Psoas muscle (tissue), 8 donors: ENCODE data around the gene SUSD3. TPM values are rescaled to one million over a fixed set of nuclear protein-coding genes. Genes with fewer than 3 reads are reported as not detected.

Source experiments
- ATAC-seq, 4 donors: fragments of 200-7000 bp; cut with Tn5 transposase; one replicate each; pipeline ENCODE4 v1.9.1; 2020; ENCODE audit warnings: moderate library complexity in 3 of 4, mild to moderate bottlenecking in 2 of 4
- DNase-seq, 2 donors: peaks; one replicate each; pipeline ENCODE4 v3.0.0-alpha.2; 2020
- H3K27ac ChIP-seq: fragments of 200-600 bp; one replicate; pipeline ENCODE4 v1.8.0; 2022
- H3K27me3 ChIP-seq, 3 donors: fragments of 200-600 bp in 1 of 3; one replicate each; pipeline versions ENCODE4 v1.6.1 to v1.8.0; 2013 to 2022; ENCODE audit warnings: low read length in 2 of 3, mild to moderate bottlenecking in 2 of 3, moderate library complexity in 1 of 3; ENCODE audit not compliant: insufficient read depth in 3 of 3
- H3K36me3 ChIP-seq, 2 donors: fragments of 200-600 bp in 1 of 2; one replicate each; pipeline versions ENCODE4 v1.6.1 to v1.8.0; 2013 to 2022; ENCODE audit warnings: low read depth in 1 of 2, mild to moderate bottlenecking in 1 of 2, moderate library complexity in 1 of 2; ENCODE audit not compliant: insufficient read depth in 1 of 2
- H3K4me1 ChIP-seq: fragments of 200-600 bp; one replicate; pipeline ENCODE4 v1.8.0; 2022
- H3K4me3 ChIP-seq: fragments of 200-600 bp; one replicate; pipeline ENCODE4 v1.8.0; 2022; ENCODE audit warnings: mild to moderate bottlenecking
- H3K9me3 ChIP-seq: fragments of 200-600 bp; one replicate; pipeline ENCODE4 v1.8.0; 2022
- WGBS, 3 donors: extraction: QIAGEN DNeasy Blood & Tissue Kit; methylation state at CpG; one replicate each; pipeline versions ENCODE4 v1.1.6 to v1.1.7; 2013; 5-methylcytosine and 5-hydroxymethylcytosine counted together
- intact Hi-C, 2 donors: fragments of 100-400 bp; cut with DNase I; formaldehyde crosslinking; loops; one replicate each; pipeline versions ENCODE4 v1.11.0 to v1.14.2; 2022
- polyA plus RNA-seq, 3 donors: library from polyadenylated mRNA; stranded (reverse); fragments of 200-250 nt; gene quantifications; one replicate each; pipeline ENCODE4 v1.2.3, GENCODE V29; 2013
- total RNA-seq, 4 donors: library from RNA; stranded (reverse); fragmentation: NEBNext Ultra II Directional in 2 of 4; extraction: Animal tissue kit (Norgen Biotek cat#: 25700) in 2 of 4; gene quantifications; one replicate each; pipeline versions ENCODE4 v1.2.1 to v1.2.4, GENCODE V29; 2021 to 2023
- TF ChIP-seq, protein P1 (sequence below): fragments of 200-600 bp; IDR thresholded peaks from one replicate; pipeline ENCODE4 v1.8.0; 2022; ENCODE audit warnings: antibody characterized with exemption
- donor health status: healthy with polysubstance abuse.
- donor health status: DM: no; HTN: no; CAD: no; lungs with moderate emphysema.
- donor health status: Bipolar disorder and iron deficiency.
- donor health status: healthy.
- donor health status: DM: yes; HTN: yes; CAD: no.
- donor health status: DM: no; HTN: no; CAD: no.
- donor health status: DM: no; HTN: no; CAD: no.
- donor health status: DM: yes; HTN: yes; CAD: no.

The SUSD3 gene
- total and polyA plus RNA-seq, 7 donors: 0.13 to 0.65 (median 0.34) TPM; not detected in 2

DNA sequence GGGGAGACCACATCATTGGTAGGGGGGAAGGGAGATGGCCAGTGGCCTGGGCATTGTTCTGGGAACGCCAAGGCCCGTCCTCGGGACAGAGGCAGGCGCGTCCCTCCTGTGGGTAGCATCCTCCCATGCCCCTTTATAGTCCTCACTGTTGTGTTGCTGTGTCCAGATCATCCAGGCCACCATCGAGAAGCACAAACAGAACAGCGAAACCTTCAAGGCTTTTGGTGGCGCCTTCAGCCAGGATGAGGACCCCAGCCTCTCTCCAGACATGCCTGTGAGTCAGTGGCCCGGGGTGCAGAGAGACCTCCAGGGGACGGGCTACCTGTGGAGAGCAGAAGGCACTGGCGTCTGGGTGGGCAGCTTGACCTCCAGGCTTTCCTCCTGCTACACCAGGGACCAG lies 38.4 kb upstream of the SUSD3 start:
- Histone ChIP-seq H3K4me3 (no peak overlapping the region), H3K36me3 (no peaks in the 10 kb centered on the region), H3K27ac (no peak overlapping the region), H3K27me3 (no peaks in the 10 kb centered on the region), H3K4me1 (no peaks in the 10 kb centered on the region), H3K9me3 (no peaks in the 10 kb centered on the region)
- intact Hi-C loops: no loop called here
- DNase-seq: no peak
- no peak for ATAC-seq
- TF ChIP-seq, protein P1, sequence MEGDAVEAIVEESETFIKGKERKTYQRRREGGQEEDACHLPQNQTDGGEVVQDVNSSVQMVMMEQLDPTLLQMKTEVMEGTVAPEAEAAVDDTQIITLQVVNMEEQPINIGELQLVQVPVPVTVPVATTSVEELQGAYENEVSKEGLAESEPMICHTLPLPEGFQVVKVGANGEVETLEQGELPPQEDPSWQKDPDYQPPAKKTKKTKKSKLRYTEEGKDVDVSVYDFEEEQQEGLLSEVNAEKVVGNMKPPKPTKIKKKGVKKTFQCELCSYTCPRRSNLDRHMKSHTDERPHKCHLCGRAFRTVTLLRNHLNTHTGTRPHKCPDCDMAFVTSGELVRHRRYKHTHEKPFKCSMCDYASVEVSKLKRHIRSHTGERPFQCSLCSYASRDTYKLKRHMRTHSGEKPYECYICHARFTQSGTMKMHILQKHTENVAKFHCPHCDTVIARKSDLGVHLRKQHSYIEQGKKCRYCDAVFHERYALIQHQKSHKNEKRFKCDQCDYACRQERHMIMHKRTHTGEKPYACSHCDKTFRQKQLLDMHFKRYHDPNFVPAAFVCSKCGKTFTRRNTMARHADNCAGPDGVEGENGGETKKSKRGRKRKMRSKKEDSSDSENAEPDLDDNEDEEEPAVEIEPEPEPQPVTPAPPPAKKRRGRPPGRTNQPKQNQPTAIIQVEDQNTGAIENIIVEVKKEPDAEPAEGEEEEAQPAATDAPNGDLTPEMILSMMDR: no peak
- WGBS, 3 donors: 92 to 95% (median 94%) methylated on average over 11 of the region's 11 CpGs

DNA sequence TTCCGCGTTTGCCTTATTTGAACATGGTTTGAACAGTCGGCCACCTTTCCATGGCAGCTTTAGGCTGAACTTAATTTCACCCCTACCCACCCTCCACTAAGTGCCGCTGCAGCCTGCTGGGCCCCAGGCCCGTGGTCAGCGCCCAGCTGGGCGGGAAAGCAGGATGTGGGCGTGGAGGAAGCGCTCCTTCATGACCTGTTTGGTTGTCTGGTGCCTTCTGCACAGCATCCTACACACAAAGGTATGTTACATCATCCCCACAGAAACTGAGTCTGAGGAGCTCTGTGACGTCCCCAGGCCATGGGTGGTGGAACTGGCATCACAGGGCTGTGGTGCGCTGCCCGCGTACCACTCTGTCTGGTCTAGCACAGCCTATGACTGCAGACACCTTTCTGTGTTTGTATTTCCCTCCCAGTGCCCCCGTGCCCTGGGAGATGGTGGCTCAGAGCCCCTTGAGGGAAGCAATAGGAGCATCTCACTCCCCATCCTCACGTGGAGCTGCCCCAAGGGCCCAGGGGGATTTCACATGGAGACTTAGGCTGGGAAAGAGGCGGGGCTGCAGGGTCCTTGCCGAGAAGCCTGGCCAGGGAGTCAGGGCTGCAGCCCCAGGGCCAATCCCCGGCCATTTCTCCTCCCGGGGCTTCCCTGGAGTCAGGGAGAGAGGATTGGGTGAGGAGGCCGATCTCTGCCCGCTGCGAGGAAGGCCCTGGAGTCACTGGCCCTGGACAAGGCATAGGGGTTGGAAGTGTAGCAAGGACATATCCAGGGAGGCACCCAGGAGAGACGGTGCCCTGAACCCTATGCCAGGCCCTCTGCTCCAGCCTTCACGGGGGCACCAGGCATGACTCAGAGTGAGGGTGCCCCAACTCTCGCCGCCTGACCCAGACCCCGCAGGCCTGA lies 37.5 kb upstream of the SUSD3 start:
- Histone ChIP-seq H3K9me3 (no peaks in the 10 kb centered on the region), H3K27ac (no peak overlapping the region), H3K27me3 (no peaks in the 10 kb centered on the region), H3K4me1 (no peaks in the 10 kb centered on the region), H3K4me3 (no peak overlapping the region), H3K36me3 (no peaks in the 10 kb centered on the region)
- WGBS, 3 donors: 77 to 79% (median 77%) methylated on average over 24 to 27 of the region's 27 CpGs
- TF ChIP-seq, protein P1: no peak
- ATAC-seq: no peak
- intact Hi-C loops: no loop called here
- no peak for DNase-seq

DNA sequence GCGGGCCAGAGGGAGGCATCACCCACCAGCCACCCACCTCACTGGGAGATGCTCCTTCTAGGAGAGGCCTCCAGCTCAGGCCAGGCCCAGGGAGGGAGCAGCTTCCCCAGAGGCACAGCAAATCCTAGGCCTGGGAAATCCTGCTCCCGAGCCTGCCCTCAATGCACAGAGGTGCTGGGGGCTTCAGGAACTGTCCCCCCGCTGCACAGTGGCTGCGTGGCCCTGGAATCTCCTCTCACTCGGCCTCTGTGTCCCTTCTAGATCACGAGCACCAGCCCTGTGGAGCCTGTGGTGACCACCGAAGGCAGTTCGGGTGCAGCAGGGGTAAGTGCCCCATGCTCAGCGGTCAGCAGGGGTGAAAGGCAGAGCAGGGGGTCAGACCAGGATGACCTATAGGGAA lies 36.4 kb upstream of the SUSD3 start:
- Histone ChIP-seq H3K4me3 (no peak overlapping the region), H3K4me1 (no peaks in the 10 kb centered on the region), H3K27ac (no peak overlapping the region), H3K9me3 (no peaks in the 10 kb centered on the region), H3K27me3 (no peaks in the 10 kb centered on the region), H3K36me3 (no peaks in the 10 kb centered on the region)
- TF ChIP-seq, protein P1: no peak
- ATAC-seq (no peak), DNase-seq (no peak)
- intact Hi-C loops: no loop called here
- WGBS, 3 donors: 91 to 96% (median 92%) methylated on average over 9 of the region's 9 CpGs

DNA sequence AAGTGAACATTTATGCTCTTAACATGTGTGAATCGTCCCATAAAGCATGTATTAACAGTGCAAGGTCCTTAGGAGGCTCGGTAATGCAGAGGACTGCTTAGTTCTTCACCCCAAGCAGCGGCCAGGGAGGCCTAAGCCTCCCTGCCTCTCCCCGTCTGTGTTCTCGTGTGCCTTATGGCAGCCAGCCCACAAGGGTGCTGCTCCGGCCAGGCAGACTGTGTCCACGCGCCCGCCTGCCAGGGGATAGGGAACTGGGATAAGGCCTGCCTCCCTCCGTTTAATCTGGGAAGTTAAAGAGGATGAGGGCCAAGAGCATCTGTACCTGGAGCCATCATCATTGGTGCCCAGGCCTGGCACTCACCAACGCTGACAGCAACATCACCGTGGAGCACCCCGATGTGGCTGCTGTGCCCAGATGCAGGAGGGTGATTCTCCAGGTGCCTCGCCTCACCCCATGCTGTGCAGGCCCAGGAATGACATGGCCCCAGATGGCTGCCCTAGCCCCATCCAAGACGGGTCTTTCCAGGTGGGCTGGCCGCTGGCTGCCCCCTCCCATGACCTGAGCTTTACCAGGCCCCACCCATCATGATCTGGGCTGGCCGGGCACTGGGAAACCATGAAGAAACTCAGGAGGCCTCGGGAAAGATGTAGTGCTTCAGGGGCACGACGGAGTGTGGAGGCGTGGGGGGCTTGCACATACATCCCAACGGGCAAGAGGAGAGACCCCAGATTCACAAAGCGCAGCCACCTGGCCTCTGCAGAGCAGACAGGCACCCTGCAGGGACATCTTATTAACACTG lies 35.6 kb upstream of the SUSD3 start:
- H3K27me3 ChIP-seq: no peaks in the 10 kb centered on the region
- no peaks in the 10 kb centered on the region for H3K9me3 ChIP-seq
- no peaks in the 10 kb centered on the region for H3K36me3 ChIP-seq
- no peak overlapping the region for H3K27ac ChIP-seq
- WGBS, 3 donors: 89 to 91% (median 89%) methylated on average over 23 of the region's 23 CpGs
- TF ChIP-seq, protein P1: no peak
- no peak for ATAC-seq
- H3K4me3 ChIP-seq: no peak overlapping the region
- no peaks in the 10 kb centered on the region for H3K4me1 ChIP-seq
- intact Hi-C loops: no loop called here
- no peak for DNase-seq
